GM15510 (cell line): ENCODE data around the gene PITPNC1.

Experiments used
- POLR2A ChIP-seq: IDR thresholded peaks from 3 replicates; pipeline ENCODE4 v1.6.1; 2011; ENCODE audit warnings: borderline replicate concordance; ENCODE audit not compliant: insufficient read length; ENCODE audit errors: extremely low read depth

The PITPNC1 gene

DNA sequence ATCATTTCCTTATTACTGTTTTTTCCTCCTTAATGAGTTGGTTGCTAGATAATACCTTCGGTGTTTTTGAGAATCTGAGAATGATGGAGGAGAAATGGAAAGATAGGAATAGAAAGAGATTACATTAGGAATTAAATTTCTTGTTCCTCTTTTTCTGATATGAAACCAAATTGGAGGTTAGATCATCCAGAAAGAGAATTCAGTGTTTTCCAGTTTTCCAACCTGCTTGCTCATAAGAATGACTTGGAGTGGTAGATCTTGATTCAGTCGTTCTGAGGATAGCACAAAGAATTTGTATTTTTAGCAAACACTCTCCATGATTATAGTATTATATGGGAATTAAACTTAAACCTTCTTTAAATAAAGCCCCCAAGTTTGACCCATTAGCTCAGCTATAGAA, 35.9 kb downstream of the PITPNC1 start:
- no peak for TF ChIP-seq POLR2A

DNA sequence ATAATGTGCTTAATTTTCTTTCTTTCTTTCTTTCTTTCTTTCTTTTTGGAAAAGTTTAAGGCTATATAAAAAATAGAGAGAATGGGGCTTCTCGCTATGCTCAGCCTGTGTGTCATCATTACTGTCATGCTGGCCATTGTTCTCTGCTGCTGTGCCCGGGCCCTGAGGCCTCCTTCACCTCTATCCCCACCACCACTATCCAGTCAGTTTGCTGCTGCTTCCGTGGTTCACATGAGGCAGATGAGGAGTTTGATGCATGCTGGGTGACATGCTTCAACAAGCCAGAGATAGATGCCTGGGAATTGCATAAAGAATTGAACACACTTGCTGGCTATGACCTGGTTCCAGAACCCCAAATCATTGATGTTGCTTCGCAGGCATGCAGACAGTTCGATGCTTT, 36.3 kb downstream of the PITPNC1 start:
- no peak for TF ChIP-seq POLR2A

DNA sequence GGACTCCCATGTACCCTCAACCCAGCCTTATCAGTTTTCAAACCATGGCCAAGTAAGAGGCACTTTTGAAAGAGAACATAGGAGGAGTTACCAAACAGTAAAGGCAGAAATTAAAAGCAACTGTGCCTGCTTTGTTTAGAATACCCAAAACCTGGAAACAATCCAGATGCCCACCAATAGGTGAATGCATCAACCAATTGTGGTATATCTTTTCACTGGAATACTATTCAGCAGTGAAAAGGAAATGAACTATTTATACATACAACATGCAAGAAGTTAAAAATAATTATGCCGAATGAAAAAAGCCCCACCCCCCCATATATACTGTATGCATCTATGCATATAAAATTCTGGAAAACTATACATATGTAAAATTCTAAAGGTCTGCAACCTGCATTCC, 37.0 kb downstream of the PITPNC1 start:
- no peak for TF ChIP-seq POLR2A

DNA sequence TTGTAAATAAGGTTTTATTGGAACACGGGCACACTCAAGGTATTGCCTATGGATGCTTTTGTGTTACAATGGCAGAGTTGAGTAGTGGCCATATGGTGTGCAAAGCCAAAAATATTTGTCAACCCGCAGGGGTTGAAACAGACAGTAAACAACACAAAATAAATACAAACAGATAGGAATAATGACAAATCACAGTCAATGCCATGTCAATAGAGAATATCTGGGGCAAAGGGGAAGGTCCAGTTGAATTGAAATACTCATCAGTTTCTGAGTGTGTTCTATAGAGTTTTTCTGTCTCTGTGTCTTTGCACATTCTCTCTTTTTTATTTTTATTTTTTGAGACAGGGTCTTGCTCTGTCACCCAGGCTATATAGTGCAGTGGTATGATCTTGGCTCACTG, 37.5 kb downstream of the PITPNC1 start:
- TF ChIP-seq POLR2A = no peak

DNA sequence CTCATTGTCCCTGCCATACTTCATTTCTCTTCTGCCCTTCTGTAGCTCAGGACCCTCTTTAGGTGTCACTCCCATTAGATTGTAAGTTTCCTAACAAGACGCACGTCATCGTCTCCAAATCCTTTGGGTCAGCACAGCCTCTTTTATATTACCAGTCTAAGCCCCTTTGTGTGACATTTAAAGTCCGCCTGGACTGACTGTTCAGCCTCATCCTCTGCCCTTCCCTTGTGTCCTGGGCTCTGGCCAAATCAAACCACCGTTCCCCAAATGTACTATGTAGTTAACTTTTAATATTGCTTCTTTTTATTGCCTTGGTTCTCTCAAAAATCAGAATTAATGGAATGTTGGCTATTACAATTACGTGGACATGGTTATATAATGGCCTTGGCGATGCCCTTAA, 38.2 kb downstream of the PITPNC1 start:
- no peak for TF ChIP-seq POLR2A

DNA sequence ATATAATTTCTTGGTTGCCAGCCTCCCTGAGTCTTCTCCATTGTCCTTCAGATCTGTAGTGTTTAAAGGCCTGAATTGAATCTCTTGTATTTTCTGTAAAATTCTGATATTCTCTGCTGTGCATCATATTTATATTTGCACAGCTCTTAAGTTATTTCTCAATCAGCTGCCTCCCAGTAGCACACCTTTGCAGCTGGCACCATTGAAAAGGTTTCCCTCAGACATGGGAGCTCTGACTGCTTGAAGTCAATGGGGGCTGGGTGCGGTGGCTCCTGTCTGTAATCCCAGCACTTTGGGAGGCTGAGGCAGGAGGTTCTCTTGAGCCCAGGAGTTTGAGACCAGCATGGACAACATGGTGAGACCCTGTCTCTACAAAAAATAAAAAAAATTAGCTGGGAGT, 40.4 kb downstream of the PITPNC1 start:
- no peak for TF ChIP-seq POLR2A

DNA sequence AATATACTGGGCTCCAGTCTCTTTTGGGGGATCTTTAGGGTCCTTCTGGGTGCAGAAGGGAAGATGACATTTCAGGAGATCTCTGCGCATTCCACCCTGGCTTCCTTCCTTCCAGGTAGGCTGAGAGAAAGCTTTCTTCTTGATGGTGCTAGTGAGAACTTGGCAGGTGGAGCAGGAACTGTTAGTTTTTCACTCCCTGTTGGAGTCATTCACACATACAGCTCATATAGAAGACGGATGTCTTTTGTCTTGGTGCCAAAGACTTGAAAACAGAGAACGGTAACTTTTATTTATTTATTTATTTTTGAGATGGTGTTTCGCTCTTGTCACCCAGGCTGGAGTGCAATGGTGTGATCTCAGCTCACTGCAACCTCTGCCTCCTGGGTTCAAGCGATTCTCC, 43.9 kb downstream of the PITPNC1 start:
- no peak for TF ChIP-seq POLR2A

DNA sequence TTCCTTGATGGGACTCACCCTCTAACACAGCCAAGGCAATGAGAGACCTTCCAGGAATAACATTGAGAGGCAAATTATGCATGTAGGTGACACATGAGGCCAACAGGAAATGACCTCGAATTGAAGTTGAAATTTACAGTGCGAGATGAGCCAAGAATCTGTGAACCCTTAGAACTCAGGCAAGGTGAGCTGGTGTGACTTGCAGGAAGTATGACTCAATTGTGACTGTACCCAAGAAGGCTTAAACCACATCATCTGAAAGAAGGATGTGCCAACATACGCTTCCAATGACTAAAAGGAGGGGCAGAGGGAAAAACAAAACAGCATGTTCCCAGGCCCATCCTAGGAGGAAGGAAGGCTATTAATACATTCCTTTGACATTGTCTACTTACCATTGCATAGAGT, 44.8 kb downstream of the PITPNC1 start:
- TF ChIP-seq POLR2A = no peak

DNA sequence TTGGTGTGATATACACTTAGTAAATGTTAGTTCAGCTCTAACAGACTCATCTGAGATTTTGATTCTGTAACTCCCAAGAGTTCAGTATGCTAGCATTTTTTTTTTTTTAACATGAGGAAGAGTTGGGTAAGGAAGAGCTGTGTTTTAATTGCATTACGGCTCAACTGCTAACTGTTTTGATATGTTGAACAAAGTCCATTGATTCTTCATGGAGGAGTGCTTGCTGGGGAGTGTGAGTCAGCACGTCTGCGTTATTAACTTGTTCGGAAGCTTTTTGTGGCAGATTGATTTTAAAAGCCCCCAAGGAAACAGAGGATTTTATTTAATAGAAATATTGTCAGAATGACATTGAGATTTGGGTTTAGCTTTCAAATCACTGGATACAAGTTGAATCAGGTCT, 45.8 kb downstream of the PITPNC1 start:
- no peak for TF ChIP-seq POLR2A

DNA sequence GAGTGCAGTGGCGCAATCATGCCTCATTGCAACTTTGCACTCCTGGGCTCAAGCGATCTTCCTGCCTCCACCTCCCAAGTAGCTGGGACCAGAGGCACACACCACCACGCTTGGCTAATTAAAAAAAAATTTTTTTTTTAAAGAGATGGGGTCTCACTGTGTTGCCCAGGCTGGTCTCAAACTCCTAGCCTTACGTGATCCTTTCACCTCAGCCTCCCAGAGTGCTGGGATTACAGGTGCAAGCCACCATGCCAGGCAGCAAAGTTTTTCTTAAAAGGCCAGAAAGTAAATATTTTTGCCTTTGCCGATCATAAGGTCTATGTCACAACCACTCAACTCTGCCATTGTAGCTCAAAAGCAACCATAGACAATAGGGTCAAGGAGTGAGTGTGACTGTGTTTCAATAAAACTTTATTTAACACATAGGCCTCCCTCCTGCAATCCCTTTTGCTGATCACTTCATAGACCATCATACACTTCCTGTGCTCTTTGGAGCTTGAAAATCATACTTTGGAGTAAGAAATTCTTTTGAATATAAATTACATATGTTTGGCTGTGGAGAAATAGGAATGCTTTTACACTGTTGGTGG, 48.6 kb downstream of the PITPNC1 start:
- no peak for TF ChIP-seq POLR2A

DNA sequence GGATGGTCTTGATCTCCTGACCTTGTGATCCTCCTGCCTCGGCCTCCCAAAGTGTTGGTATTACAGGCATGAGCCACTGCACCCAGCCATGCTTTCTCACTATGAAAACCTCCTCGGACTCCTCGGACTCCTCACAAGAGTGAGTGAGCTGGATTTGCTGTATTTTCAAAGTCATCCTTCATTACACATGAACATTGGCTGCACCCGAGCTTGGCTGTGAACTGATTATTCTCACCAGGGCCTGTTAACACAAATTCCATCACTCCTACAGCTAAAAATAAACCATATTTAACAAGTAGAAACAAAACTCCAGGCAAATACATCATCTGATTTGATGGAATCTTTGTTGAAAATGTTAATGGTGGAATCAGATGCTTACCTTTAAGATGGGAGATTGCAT, 50.3 kb downstream of the PITPNC1 start:
- TF ChIP-seq POLR2A = no peak

DNA sequence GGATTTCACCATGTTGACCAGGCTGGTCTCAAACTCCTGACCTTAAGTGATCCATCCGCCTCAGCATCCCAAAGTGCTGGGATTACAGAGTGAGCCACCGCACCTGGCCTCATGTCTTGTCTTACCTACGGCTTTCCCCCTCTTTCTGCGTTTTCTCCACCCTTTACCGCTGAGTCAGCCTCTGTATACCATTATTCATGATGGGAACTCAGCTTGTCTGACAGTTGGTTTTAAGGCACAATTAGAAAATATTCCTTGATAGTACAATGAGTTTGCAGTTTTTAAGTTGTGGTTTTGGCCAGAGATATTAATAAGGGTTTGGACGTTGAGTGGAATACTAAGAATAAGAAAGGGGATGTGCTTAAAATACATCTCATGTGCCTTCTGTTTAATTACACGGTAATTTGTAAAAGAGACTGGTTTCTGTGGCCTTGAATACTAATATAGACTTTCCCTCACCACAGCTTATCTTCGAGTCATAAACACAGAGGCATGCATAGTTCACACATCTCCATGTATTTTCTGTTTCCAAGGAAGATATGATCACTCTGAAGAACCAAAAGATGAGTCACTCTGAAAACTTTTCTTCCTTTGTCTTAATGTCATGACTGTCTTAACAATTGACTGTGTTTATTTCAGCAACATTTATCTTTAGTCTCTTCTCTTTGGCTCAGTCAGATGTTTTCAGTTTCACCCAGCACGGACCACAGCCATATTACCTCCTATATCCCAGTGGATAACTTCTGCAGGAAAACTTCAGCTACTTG, 54.4 kb downstream of the PITPNC1 start:
- TF ChIP-seq POLR2A = no peak

DNA sequence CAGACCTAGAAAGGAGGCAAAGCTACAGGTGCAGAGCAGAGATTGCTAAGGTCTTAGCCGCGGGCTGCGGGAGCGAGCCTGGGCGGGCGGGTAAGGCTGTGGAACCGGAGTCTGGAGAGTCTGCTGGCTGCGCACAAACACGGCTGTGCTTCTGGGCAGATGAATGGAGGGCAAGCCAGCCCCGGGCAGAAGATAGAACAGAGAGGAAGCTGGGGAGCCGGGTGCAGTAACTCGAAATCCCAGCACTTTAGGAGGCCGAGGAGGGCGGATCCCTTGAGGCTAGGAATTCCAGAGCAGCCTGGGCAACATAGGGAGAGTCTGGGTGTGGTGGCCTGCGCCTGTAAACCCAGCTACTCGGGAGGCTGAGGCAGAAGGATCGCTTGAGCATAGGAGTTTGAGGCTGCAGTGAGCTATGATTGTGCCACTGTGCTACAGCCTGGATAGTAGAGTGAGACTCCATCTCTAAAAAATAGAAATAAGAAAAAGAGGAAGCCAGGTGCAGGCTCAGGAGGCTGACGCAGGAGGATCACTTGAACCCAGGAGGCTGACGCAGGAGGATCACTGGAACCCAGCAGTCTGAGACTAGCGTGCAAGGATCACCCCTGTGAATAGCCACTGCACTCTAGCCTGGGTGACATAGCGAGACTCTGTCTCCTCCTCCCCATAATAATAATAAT, 56.3 kb downstream of the PITPNC1 start:
- TF ChIP-seq POLR2A = no peak

DNA sequence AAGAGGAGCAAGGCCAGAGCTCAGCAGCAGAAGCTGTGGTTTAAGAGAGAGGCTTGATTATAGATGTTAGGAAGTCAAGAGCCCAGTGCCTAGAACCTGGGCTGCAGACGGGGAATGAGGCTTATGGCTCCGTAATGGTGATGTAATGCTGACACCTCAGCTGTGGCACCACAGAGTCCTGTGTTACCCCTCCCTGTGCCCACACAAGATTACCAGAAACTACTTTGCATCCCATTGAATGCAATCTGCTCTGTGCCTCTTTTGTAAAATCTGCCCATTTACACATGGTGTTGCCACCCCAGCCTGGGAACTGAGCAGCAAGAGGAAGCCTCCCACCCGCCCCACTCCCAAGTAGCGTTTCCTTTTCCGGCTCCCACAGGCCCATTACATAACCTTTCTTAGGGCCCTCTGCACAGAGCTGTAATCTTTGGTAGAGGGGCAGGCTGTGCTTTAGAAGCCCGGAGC, 57.0 kb downstream of the PITPNC1 start:
- TF ChIP-seq POLR2A = no peak

DNA sequence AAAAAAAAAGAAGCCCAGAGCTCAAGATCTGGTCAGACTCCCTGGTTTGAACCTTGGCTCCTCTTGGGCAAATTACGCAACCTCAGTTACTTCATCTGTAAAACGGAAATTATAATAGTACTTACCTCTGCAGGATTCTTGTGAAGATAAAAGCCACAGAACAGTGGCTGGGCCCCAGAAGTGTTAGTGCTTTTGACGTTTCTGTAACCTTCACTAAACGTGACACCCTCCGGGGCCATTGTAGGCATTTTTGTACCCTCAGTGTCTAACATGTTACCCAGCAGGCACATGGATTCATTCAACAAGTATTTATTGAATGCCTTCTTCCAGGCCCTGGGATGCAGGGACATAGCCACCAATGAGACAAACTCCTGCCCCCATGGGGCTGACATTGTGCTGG, 58.0 kb downstream of the PITPNC1 start:
- TF ChIP-seq POLR2A = no peak

DNA sequence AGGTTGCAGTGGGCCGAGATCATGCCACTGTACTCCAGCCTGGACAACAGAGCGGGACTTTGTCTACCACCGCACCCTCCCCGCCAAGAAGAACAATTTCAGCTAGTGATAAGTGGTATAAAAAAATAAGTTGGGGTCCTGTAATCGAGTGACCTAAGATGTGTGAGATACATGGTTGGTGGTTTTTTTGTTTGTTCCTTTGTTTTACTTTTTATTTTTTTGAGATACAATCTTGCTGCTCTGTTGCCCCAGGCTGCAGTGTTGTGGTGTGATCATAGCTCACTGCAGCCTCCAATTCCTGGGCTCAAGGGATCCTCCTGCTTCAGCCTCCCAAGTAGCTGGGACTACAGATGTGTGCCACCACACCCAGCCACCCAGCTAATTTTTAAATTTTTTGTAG, 58.7 kb downstream of the PITPNC1 start:
- no peak for TF ChIP-seq POLR2A

DNA sequence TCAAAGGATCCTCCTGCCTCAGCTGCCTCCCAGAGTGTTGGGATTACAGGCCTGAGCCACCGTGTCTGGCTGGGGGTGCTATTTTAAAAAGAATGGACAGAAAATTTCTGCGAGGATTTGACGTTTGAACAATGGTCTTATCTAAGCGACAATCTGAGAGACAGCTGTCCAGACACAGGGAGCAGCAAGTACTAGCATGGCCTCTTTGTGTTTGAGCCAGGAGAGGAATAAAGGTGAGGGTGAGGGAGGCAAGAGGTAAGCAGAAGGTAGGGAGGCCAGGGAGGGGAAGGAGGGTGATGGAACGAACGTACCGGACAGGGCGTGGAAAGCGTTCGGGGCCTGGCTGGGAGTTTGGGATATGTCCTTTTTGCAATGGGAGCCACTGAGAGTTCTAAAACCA, 59.2 kb downstream of the PITPNC1 start:
- no peak for TF ChIP-seq POLR2A

DNA sequence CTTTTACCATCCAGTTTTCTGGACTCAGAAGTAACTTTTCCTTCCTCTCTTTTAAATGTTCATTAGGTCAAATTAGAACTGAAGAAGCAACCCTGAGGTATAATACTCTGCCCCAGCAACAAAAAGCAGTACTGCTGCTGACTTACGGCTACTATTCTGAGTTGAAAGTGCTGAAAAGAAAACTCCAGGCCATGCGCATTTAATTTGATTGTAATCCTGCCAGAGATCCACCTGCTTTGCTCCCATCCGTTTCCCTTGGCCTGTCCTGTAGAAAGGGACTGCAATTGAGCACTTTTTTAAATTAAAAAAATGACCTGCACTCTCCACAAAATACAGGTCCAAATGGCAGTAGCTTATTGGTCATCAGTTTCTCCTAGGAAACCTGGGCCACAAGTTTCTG, 61.6 kb downstream of the PITPNC1 start:
- TF ChIP-seq POLR2A = no peak
